Activated gamma-delta T cell treated with Interleukin-2 at 50 U/mL for 16 hours (primary cell): ENCODE data around the gene ZNRF3.

Experiments used
- DNase-seq: peaks from one replicate; pipeline ENCODE4 v3.0.0-alpha.2; 2020

Gene ZNRF3

DNA sequence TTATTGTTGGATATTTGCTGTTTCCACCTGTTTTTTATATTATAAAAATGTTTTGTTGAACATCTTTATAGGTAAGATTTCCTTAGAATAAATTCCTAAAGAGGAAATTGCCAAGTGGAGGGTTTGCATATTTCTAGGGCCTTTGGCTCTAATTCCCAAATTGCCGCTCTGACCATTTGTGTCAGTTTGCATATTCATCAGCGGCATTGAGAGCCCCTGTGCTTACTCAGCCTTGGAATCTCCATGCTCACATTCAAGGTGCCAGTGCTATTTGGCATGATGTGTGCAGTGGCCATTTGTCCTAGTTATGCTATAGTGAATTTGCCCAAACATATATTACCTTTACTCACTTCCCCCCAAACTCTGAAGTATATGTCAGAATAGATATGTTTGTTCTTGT, 214.9 kb downstream of the ZNRF3 start:
- DNase-seq: no peak

- DNase-seq: no peak
Observed at GRCh38 chr22:29102300-29102699, 218.9 kb downstream of the ZNRF3 start.

- no peak for DNase-seq
Observed at GRCh38 chr22:29103121-29103520, 219.7 kb downstream of the ZNRF3 start.

- no peak for DNase-seq
Observed at GRCh38 chr22:29105468-29105867, 222.1 kb downstream of the ZNRF3 start.

- DNase-seq: no peak
Observed at GRCh38 chr22:29106839-29107238, 223.5 kb downstream of the ZNRF3 start.
